ENCODE results near the gene MND1.
A peak's percentile ranks its signal among the peaks of the same experiment; 100 is the strongest.

Gene MND1

GRCh38 chr4:153318696-153319320 lies 25.7 kb upstream of the MND1 start:
- peak; percentile 42 for DNase-seq (ENCODE audit: low spot score)
- peak; percentile 52 for TF ChIP-seq CTCF (IDR thresholded peaks at IDR 0.05; ENCODE audit: extremely low read depth, missing control alignments)

DNA sequence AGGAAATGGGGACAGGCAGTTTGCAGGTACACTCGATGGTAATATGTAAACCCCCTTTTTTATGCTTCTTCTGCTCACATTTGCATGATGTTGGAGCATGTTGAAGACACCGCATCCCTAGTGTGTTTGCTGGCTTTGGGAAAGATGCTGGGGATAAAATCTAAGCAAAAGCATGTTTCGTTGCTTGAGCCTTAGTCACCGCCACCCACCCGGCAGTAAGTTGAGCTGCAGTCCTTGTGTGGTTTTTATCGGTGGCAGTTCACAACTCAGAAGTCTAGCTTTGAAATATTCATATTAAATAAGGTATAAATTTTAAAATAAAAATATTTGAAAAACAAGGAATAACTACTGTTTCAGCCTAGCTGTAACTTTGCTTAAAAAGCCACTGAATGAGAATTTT lies 21.7 kb upstream of the MND1 start:
- no peak for TF ChIP-seq CTCF (IDR thresholded peaks at IDR 0.05; ENCODE audit: extremely low read depth, missing control alignments)
- no peak for DNase-seq (ENCODE audit: low spot score)

DNA sequence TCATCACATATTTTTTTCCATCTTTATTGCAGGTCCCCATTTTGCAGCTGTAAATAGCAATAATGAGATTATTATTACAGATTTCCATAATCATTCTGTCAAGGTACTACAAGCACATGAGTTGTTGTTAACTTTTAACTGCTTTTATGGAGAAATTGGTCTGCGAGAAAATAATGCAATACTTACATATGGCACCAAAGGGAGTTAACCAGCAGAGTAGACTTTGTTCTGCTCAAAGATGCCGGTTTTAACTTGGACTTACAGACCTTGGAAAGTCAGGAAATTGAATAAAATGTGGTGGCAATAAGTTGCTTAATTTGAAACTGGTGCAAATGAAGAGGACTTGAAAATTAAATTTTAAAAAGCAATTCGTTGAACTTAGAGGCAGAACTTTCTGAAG lies 20.4 kb upstream of the MND1 start:
- no peak for DNase-seq (ENCODE audit: low spot score)
- no peak for TF ChIP-seq CTCF (IDR thresholded peaks at IDR 0.05; ENCODE audit: extremely low read depth, missing control alignments)

DNA sequence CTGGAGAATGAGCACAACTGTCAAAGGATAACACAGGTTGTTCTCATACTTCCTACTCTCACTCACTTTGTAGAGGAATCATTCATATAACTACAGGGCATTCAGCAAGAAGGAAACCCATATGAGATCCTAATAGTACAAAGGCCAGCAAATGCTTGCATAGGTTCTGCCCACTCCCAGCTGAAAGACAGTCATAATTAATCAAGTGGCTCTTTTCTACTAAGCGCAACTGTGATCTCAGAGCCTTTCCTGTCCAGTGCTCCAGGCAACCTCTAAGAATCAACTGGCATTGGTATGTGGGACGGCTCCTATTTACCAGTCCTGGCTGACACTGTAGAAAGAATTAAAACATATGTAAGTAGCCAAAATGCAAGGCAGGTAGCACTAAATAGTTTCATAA lies 18.9 kb upstream of the MND1 start:
- TF ChIP-seq CTCF (IDR thresholded peaks at IDR 0.05; ENCODE audit: extremely low read depth, missing control alignments): no peak
- DNase-seq (ENCODE audit: low spot score): no peak

GRCh38 chr4:153326513-153326912 lies 18.0 kb upstream of the MND1 start:
- TF ChIP-seq CTCF (IDR thresholded peaks at IDR 0.05; ENCODE audit: extremely low read depth, missing control alignments): no peak
- no peak for DNase-seq (ENCODE audit: low spot score)

DNA sequence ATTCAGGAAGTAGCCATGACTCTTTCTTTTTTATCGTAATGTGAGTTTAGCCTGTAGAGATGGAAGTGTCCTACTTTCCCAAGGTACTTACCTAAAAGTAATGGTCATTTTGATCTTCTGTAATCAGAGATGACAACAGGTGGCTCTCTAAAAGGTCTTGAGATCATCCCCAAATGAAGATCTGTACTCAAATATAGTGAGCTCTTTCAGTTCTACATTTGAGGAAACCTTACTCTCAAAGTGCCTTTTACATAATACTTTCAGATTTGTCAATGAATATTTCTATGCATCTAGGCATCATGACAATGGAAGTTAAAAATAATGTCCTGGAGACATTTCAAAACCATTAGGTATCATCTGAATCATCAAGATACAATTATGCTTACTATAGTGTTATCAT lies 17.2 kb upstream of the MND1 start:
- DNase-seq (ENCODE audit: low spot score): peak; percentile 19
- TF ChIP-seq CTCF (IDR thresholded peaks at IDR 0.05; ENCODE audit: extremely low read depth, missing control alignments): no peak

DNA sequence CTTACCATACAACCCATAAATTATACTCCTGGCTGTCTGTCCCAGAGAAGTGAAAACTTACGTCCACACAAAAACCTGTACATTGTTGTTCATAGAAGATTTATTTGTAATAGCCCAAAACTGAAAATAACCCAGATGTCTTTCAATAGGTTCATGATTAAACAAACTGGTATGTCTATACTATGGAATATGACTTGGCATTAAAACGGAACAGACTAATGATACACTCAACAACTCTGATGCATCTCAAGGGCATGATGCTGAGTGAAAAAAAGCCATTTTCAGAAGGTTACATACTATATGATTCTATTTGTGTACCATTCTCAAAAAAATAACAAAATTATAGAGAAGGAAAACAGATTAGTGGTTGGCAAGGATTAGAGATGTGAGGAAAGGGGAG lies 11.6 kb upstream of the MND1 start:
- DNase-seq (ENCODE audit: low spot score): no peak

More for the DNA sequence above, 11.6 kb upstream of the MND1 start:
- TF ChIP-seq CTCF (IDR thresholded peaks at IDR 0.05; ENCODE audit: extremely low read depth, missing control alignments): no peak

Measured in GM20000 (cell line).